ENCODE data around the gene RAB3A. TPM values are rescaled to one million over a fixed set of nuclear protein-coding genes. Genes with fewer than 3 reads are reported as not detected.
A peak's percentile ranks its signal among the peaks of the same experiment; 100 is the strongest.

The RAB3A gene
- total RNA-seq, 2 experiments from 2014 or later = 5.6 to 6.2 TPM

DNA sequence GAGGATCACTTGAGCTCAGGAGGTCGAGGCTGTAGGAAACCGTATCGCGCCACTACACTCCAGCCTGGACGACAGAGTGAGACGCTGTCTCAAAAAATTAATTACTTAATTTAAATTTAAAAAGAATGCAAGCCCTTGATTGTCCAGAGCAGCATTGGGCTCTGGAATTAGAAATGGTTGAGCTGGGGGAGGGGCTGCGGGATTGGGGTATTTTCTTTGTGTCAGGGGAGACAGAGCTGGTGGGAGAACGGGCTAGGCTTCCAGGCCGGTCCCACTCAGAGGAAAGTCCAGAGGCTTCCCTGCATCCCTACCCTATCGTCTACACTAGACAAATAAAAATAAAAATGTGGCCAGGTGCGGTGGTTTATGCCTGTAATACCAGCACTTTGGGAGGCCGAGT is 2.2 kb upstream of the RAB3A start:
- H3K4me1 Mint-ChIP-seq (ENCODE audit: low read depth) = peaks cover 28% of the 10 kb centered on the region
- no peaks in the 10 kb centered on the region for H3K9me3 Mint-ChIP-seq (ENCODE audit: insufficient read depth)
- peaks cover 11% of the 10 kb centered on the region for H3K36me3 Mint-ChIP-seq (ENCODE audit: low read depth)
- ChIA-PET POLR2A (interaction anchor here (1.0 to 1.4 kb wide), 4 partner anchors 14 to 124 kb away, joined by 3 to 7 read pairs (median 4); partner anchors contain the start of gene MPV17L2), CTCF (interaction anchor here (1.7 to 9.2 kb wide), 4 partner anchors 13 to 74 kb away, joined by 7 to 135 read pairs (median 28); partner anchors contain the start of gene MPV17L2)
- peaks cover 3% of the 10 kb centered on the region for H3K27me3 Mint-ChIP-seq (ENCODE audit: low read depth)
- no peak for ATAC-seq
- no peak overlapping the region for H3K4me3 Mint-ChIP-seq
- no peak overlapping the region for H3K27ac Mint-ChIP-seq
- no peak for DNase-seq

DNA sequence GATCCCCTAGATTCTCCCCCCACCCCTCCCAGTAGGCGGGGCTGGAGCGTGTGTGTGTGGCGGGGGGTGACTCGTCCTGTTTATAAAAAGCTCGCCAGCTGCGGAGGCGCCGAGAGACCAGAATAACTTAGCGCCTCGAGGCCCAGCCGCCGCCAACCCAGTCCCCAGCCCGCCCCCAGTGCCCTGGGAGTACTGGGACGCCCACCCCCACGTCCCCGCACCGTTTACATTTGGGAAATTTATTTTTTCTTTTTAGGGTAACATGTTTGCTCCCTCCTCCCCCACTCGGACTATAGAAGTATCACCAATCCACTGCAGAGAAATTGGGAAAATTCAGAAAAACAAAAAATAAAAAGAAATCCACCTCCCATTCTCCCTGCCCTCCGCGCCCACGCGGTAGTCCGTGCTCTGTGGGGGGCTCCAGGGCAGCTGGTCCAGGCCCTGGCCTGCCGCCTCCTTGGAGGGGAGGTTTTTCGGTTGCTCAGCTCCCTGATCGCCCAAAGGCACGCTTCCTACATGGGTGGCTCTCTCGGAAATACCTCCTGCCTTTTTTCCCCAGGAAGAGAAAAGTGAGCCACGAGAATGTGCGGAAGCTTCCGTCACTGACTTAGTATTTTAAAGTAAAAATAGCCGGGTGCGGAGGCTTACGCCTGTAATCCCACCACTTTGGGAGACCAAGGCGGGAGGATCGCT is 1.5 kb upstream of the RAB3A start:
- H3K36me3 Mint-ChIP-seq (ENCODE audit: low read depth) = peaks cover 11% of the 10 kb centered on the region
- peaks cover 3% of the 10 kb centered on the region for H3K27me3 Mint-ChIP-seq (ENCODE audit: low read depth)
- no peak for ATAC-seq
- peak overlapping the region; percentile 60 for H3K27ac Mint-ChIP-seq
- peak overlapping the region; percentile 78 for H3K4me3 Mint-ChIP-seq
- H3K9me3 Mint-ChIP-seq (ENCODE audit: insufficient read depth) = no peaks in the 10 kb centered on the region
- CTCF ChIA-PET = interaction anchor here (1.3 to 9.2 kb wide), 8 partner anchors 13 to 206 kb away, joined by 3 to 135 read pairs (median 7); partner anchors contain the start of gene MPV17L2
- peak; percentile 70 for DNase-seq
- POLR2A ChIA-PET = interaction anchor here (1.0 to 1.4 kb wide), 6 partner anchors 13 to 124 kb away, joined by 3 to 7 read pairs (median 6); partner anchors contain the start of genes JUND and MPV17L2
- H3K4me1 Mint-ChIP-seq (ENCODE audit: low read depth) = peaks cover 28% of the 10 kb centered on the region

DNA sequence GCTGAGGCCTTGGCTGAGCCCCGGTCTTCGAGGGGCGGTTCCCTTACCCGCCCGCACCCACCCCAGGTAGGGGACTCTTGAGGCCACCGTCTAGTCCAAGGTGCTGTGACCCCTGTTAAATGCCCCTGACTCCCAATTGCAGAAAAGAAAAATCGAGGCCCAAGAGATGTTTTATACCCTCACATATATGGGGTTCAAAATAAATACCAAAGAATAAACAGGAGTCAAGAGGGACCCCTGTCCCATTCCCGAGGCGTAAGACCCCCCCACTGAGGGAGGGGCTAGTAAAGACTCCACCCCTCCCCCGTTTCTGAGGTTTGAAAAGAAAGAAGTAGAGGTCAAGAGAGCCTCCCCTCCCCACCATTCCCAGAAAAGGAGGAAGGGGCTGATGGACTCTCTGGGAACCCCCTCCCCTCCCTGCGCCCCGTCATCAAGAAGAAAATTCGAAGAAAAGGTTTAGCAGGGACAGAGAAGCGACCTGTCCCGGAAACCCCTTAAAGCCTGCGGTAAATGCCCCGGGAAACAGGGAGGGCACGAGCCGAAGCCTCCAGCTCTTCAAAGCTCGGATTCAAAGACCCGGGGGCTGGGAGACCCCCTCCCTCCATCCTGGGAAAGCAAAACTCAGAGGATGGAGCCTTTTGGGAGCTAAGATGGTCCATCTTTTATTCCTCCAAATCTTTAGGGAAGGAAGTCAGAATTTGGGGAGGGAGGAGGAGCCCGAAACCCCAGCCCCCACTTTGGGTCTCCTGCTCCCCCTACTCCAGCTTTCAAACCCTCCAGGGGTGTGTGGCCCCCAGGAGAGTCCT is 755 bp upstream of the RAB3A start:
- peak; percentile 6 for ATAC-seq
- peaks cover 3% of the 10 kb centered on the region for H3K27me3 Mint-ChIP-seq (ENCODE audit: low read depth)
- no peak for DNase-seq
- no peaks in the 10 kb centered on the region for H3K9me3 Mint-ChIP-seq (ENCODE audit: insufficient read depth)
- H3K27ac Mint-ChIP-seq = peak overlapping the region; percentile 77
- H3K4me1 Mint-ChIP-seq (ENCODE audit: low read depth) = peaks cover 28% of the 10 kb centered on the region
- ChIA-PET POLR2A (interaction anchor here (1.0 to 1.4 kb wide), 5 partner anchors 12 to 118 kb away, joined by 3 to 7 read pairs (median 6); partner anchors contain the start of genes JUND, LSM4 and MPV17L2), CTCF (interaction anchor here (1.0 to 9.2 kb wide), 13 partner anchors 12 to 345 kb away, joined by 3 to 135 read pairs (median 7); partner anchors contain the start of genes JUND, MPV17L2, PIK3R2 and RPL18A)
- H3K4me3 Mint-ChIP-seq = peak overlapping the region; percentile 78
- peaks cover 17% of the 10 kb centered on the region for H3K36me3 Mint-ChIP-seq (ENCODE audit: low read depth)

DNA sequence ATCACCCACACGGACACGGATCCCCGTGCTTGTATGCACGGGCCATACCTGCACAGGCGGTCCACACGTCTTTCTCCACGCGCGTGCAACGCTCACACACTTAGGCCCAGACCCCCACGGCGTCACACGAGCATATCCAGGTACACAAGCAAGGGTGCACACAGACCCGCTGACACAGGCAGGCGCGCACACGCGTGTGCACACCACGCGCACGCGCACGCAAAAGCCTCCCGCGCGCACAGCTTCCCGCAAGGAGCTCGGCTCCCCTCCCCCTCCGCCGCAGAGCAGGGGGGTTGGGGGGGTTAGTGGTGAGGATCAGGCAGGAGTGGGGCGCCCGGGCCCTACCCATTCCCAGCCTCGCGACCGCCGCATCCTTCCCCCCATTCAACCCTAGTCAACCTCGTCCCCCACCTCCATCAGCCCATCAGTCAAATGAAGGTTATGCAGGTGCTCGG is 407 bp downstream of the RAB3A start:
- CTCF ChIA-PET = interaction anchor here (0.6 to 9.2 kb wide), 10 partner anchors 11 to 344 kb away, joined by 3 to 135 read pairs (median 6); partner anchors contain the start of genes JUND, MPV17L2, PIK3R2 and RPL18A
- ATAC-seq (no peak), DNase-seq (peak; percentile 59)
- peaks cover 18% of the 10 kb centered on the region for H3K36me3 Mint-ChIP-seq (ENCODE audit: low read depth)
- H3K9me3 Mint-ChIP-seq (ENCODE audit: insufficient read depth) = no peaks in the 10 kb centered on the region
- H3K4me3 Mint-ChIP-seq = peak overlapping the region; percentile 95
- H3K4me1 Mint-ChIP-seq (ENCODE audit: low read depth) = peaks cover 28% of the 10 kb centered on the region
- H3K27me3 Mint-ChIP-seq (ENCODE audit: low read depth) = peaks cover 3% of the 10 kb centered on the region
- peak overlapping the region; percentile 91 for H3K27ac Mint-ChIP-seq
- POLR2A ChIA-PET = interaction anchor here (0.6 to 1.4 kb wide), 5 partner anchors 11 to 119 kb away, joined by 3 to 8 read pairs (median 3); partner anchors contain the start of genes JUND and LSM4

DNA sequence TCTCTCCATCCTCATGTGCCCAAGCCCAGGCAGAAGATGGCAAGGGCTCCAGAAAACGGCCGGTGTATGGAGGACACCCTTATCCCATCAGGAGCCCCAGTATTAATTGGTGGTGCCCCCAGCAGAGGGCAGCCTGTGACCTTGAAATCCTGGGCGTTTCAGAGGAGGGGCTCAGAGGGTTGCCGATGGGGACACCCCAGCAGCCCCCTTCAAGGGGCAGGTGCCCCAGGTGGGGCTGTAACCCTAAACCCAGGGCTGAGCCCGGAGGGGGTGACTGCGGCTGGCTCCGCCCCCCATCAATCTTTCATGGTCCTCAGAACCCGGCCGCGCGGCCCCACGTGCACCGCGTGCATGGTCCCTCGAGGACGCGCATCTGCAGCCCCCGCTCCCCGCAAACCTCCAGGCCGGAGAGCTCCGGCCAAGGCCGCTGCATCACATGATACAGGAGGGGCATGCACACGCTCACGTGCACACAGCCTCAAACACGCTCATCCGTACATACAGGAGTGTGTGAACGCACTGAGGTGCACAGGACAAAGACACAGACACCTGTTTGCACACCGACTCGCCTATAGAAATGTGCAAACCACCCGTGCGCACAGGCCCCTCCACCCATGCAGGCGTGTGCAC is 949 bp downstream of the RAB3A start:
- no peak for ATAC-seq
- H3K4me3 Mint-ChIP-seq = peak overlapping the region; percentile 95
- CTCF ChIA-PET = interaction anchor here (0.6 to 9.2 kb wide), 6 partner anchors 10 to 208 kb away, joined by 3 to 135 read pairs (median 4); partner anchors contain the start of gene MPV17L2

DNA sequence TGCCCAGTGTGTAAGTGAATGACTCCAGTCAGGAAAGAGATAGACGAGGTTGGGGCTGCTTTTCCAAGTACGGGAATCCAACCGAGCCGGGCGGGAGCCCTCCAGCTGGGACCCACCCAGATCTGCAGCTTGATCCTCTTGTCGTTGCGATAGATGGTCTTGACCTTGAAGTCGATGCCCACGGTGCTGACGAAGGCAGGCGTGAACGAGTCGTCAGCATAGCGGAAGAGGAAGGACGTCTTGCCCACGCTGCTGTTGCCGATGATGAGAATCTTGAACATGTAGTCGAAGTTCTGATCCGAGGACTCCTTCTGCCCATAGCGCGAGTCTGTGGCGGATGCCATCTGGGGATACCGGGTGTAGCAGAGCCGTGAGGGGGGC is 1.5 kb downstream of the RAB3A start:
- H3K27ac Mint-ChIP-seq = no peak overlapping the region
- H3K27me3 Mint-ChIP-seq (ENCODE audit: low read depth) = peaks cover 3% of the 10 kb centered on the region
- peak overlapping the region; percentile 95 for H3K4me3 Mint-ChIP-seq
- H3K4me1 Mint-ChIP-seq (ENCODE audit: low read depth) = peaks cover 28% of the 10 kb centered on the region
- no peaks in the 10 kb centered on the region for H3K9me3 Mint-ChIP-seq (ENCODE audit: insufficient read depth)
- ChIA-PET POLR2A (no interaction called here), CTCF (interaction anchor here (1.1 to 9.2 kb wide), 4 partner anchors 10 to 208 kb away, joined by 3 to 135 read pairs (median 26); partner anchors contain the start of gene MPV17L2)
- H3K36me3 Mint-ChIP-seq (ENCODE audit: low read depth) = peaks cover 18% of the 10 kb centered on the region
- ATAC-seq (no peak), DNase-seq (no peak)

More for the DNA sequence above, 949 bp downstream of the RAB3A start:
- H3K9me3 Mint-ChIP-seq (ENCODE audit: insufficient read depth) = no peaks in the 10 kb centered on the region
- DNase-seq = peak; percentile 39
- POLR2A ChIA-PET = interaction anchor here (1.2 kb wide), 1 partner anchor 11 kb away, joined by 3 read pairs; no protein-coding TSS in a partner anchor
- peaks cover 28% of the 10 kb centered on the region for H3K4me1 Mint-ChIP-seq (ENCODE audit: low read depth)
- H3K27me3 Mint-ChIP-seq (ENCODE audit: low read depth) = peaks cover 3% of the 10 kb centered on the region
- peaks cover 18% of the 10 kb centered on the region for H3K36me3 Mint-ChIP-seq (ENCODE audit: low read depth)
- H3K27ac Mint-ChIP-seq = peak overlapping the region; percentile 91

DNA sequence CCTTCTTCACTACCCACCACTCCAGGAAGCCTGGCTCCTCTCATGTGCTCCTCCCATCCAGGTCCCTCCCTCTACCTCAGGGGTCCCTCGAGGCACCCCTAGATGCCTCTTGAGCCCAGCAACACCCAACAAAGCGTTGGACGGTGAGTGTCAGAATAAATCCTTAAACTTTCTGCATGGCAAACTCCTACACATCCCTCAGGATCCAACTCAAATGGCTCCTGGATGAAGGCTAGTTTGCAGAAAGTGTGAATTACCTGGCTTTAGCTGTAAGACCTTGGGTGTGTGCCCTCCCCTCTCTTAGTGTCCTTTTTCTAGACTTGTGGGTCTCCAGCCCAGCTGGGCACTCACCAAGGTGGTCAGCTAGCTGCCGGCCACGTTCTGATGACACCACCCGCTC is 5.5 kb downstream of the RAB3A start:
- no peak overlapping the region for H3K27ac Mint-ChIP-seq
- peaks cover 31% of the 10 kb centered on the region for H3K4me1 Mint-ChIP-seq (ENCODE audit: low read depth)
- no peak overlapping the region for H3K4me3 Mint-ChIP-seq
- no peaks in the 10 kb centered on the region for H3K9me3 Mint-ChIP-seq (ENCODE audit: insufficient read depth)
- H3K27me3 Mint-ChIP-seq (ENCODE audit: low read depth) = no peaks in the 10 kb centered on the region
- ATAC-seq (no peak), DNase-seq (no peak)
- H3K36me3 Mint-ChIP-seq (ENCODE audit: low read depth) = peaks cover 22% of the 10 kb centered on the region
- ChIA-PET POLR2A (no interaction called here), CTCF (interaction anchor here (1.0 to 1.4 kb wide), 3 partner anchors 53 to 81 kb away, joined by 3 to 4 read pairs (median 3); no protein-coding TSS in a partner anchor)

DNA sequence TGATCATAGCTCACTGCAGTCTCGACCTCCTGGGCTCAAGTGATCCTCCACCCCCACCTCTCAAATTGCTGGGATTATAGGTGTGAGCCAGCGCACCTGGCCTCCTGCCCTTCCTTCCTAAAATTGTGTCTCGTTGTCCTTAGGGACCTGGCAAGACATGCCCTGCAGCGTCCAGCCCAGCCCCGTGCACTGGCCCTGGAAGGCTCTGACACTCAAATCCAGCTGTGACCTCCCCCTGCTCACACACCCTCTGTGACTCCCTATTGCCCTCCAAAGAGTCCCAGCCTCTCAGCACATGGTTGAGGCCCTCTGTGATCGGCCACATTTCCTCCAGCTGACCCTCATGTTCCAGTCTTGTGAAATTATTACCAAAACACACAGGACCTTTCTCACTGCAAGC is 5.9 kb downstream of the RAB3A start:
- DNase-seq = no peak
- CTCF ChIA-PET = interaction anchor here (1.0 kb wide), 2 partner anchors 54 kb away, joined by 3 read pairs; no protein-coding TSS in a partner anchor
- ATAC-seq = no peak
- peaks cover 30% of the 10 kb centered on the region for H3K4me1 Mint-ChIP-seq (ENCODE audit: low read depth)
- H3K27ac Mint-ChIP-seq = no peak overlapping the region
- no peaks in the 10 kb centered on the region for H3K27me3 Mint-ChIP-seq (ENCODE audit: low read depth)
- H3K36me3 Mint-ChIP-seq (ENCODE audit: low read depth) = peaks cover 19% of the 10 kb centered on the region
- H3K9me3 Mint-ChIP-seq (ENCODE audit: insufficient read depth) = no peaks in the 10 kb centered on the region
- POLR2A ChIA-PET = no interaction called here
- H3K4me3 Mint-ChIP-seq = no peak overlapping the region

DNA sequence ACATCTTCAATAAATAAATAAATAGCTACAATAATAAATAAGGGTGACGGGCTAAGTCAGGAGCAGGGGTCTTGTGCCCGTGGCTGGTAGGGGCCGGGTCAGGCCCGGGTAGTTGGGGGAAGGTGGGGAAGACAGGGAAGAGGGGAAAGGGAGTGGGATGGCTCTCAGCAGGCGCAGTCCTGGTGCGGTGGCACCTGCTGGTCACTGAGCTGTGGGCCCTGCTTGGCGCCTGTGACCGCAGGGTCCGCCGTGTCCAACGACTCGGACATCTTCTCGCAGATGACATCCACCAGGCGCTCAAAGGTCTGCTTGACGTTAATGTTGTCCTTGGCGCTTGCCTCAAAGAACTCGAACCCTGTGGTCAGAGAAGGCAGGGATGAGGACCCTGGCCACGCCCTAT is 6.5 kb downstream of the RAB3A start:
- POLR2A ChIA-PET = no interaction called here
- no peaks in the 10 kb centered on the region for H3K9me3 Mint-ChIP-seq (ENCODE audit: insufficient read depth)
- no peak for ATAC-seq
- no peak overlapping the region for H3K4me3 Mint-ChIP-seq
- DNase-seq = no peak
- peaks cover 20% of the 10 kb centered on the region for H3K36me3 Mint-ChIP-seq (ENCODE audit: low read depth)
- H3K4me1 Mint-ChIP-seq (ENCODE audit: low read depth) = peaks cover 25% of the 10 kb centered on the region
- H3K27me3 Mint-ChIP-seq (ENCODE audit: low read depth) = no peaks in the 10 kb centered on the region
- CTCF ChIA-PET = no interaction called here
- no peak overlapping the region for H3K27ac Mint-ChIP-seq

DNA sequence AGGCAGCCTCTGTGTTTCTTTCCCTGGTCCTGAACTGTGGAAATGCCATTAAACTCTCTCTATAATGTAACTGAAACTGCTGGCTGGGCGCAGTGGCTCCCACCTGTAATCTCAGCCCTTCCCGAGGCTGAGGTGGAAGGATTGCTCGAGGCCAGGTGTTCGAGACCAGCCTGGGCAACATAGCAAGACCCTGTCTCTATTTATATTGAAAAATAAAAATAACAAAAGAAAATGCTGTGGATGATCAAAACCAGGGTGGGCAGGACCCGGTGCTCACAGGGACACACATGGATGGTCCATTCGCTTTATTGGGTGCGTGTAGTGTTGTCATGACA is 7.4 kb downstream of the RAB3A start:
- no peak overlapping the region for H3K4me3 Mint-ChIP-seq
- peaks cover 15% of the 10 kb centered on the region for H3K36me3 Mint-ChIP-seq (ENCODE audit: low read depth)
- peaks cover 27% of the 10 kb centered on the region for H3K4me1 Mint-ChIP-seq (ENCODE audit: low read depth)
- ATAC-seq (no peak), DNase-seq (no peak)
- POLR2A ChIA-PET = no interaction called here
- CTCF ChIA-PET = no interaction called here
- H3K9me3 Mint-ChIP-seq (ENCODE audit: insufficient read depth) = no peaks in the 10 kb centered on the region
- H3K27ac Mint-ChIP-seq = no peak overlapping the region
- no peaks in the 10 kb centered on the region for H3K27me3 Mint-ChIP-seq (ENCODE audit: low read depth)

Measured in activated CD8-positive, alpha-beta T cell treated with anti-CD3 and anti-CD28 coated beads, Interleukin-2, amount 10 ng/mL, durations not matched to agents 7 days and 5 days (primary cell).